HEK293 (cell line): ENCODE measurements around the gene GCNT2.

Experiments used
- CTCF ChIA-PET: fragments of 350-600 bp; formaldehyde crosslinking; extraction: SDS; loops from one replicate; lab custom pipeline; 2021; ENCODE audit warnings: antibody characterized with exemption; lab: Yijun Ruan, JAX
- POLR2A ChIA-PET: fragments of 300-600 bp; formaldehyde crosslinking; extraction: SDS; loops from one replicate; lab custom pipeline; 2020; ENCODE audit warnings: antibody characterized with exemption, inconsistent platforms; lab: Yijun Ruan, JAX
- H3K27ac ChIP-seq: fragments of 200-500 bp; sonication (Bioruptor generic); 2 replicates; pipeline ENCODE4 v1.5.1; 2014; ENCODE audit warnings: low read depth, low read length, control low read depth, inconsistent platforms; ENCODE audit errors: extremely low read depth
- H3K36me3 ChIP-seq, 2 experiments: fragments of 200-500 bp in 1 of 2; sonication (Bioruptor generic) in 1 of 2; 1 replicate in 1 of 2; 2 replicates in 1 of 2; pipeline ENCODE4 v1.5.1; 2014 to 2017; ENCODE audit warnings: inconsistent platforms in 2 of 2, low read length in 2 of 2; ENCODE audit not compliant: control insufficient read depth in 2 of 2, insufficient read depth in 1 of 2
- H3K4me1 ChIP-seq: fragments of 200-500 bp; sonication (Bioruptor generic); 2 replicates; pipeline ENCODE4 v1.5.1; 2014; ENCODE audit warnings: mild to moderate bottlenecking, low read length, inconsistent platforms; ENCODE audit not compliant: control insufficient read depth, insufficient read depth
- H3K4me3 ChIP-seq: 2 replicates; pipeline ENCODE4 v1.5.1; 2011; ENCODE audit warnings: low read depth, mild to moderate bottlenecking, control low read depth, low read length, moderate library complexity
- H3K9me3 ChIP-seq: fragments of 200-500 bp; sonication (Bioruptor generic); 2 replicates; pipeline ENCODE4 v1.5.1; 2014; ENCODE audit warnings: low read depth, low read length, inconsistent platforms; ENCODE audit not compliant: control insufficient read depth, insufficient read depth
- ATF2 ChIP-seq: fragments of 450-650 bp; formaldehyde crosslinking; IDR thresholded peaks from 2 replicates; pipeline ENCODE4 v1.5.1; 2016; ENCODE audit warnings: missing biosample characterization, missing genetic modification characterization, low read depth
- GLI2 ChIP-seq: fragments of 450-650 bp; formaldehyde crosslinking; IDR thresholded peaks from 2 replicates; pipeline ENCODE4; 2017; ENCODE audit warnings: missing biosample characterization, missing genetic modification characterization, low read depth, borderline replicate concordance
- SP3 ChIP-seq: fragments of 450-650 bp; formaldehyde crosslinking; IDR thresholded peaks from 2 replicates; pipeline ENCODE4 v1.5.1; 2016; ENCODE audit warnings: missing biosample characterization, missing genetic modification characterization
- ZBTB48 ChIP-seq: fragments of 450-650 bp; formaldehyde crosslinking; IDR thresholded peaks from 2 replicates; pipeline ENCODE4 v1.5.1; 2016; ENCODE audit warnings: missing biosample characterization, missing genetic modification characterization
- ZBTB7A ChIP-seq: fragments of 450-650 bp; formaldehyde crosslinking; IDR thresholded peaks from 2 replicates; pipeline ENCODE4 v1.5.1; 2016; ENCODE audit warnings: low read depth, missing biosample characterization, missing genetic modification characterization
- ZNF114 ChIP-seq: fragments of 450-650 bp; formaldehyde crosslinking; IDR thresholded peaks from 2 replicates; pipeline ENCODE4 v1.5.0; 2017; ENCODE audit warnings: missing biosample characterization, missing genetic modification characterization
- ZNF157 ChIP-seq: fragments of 450-650 bp; formaldehyde crosslinking; IDR thresholded peaks from 2 replicates; pipeline ENCODE4 v1.5.1; 2016; ENCODE audit warnings: missing biosample characterization, missing genetic modification characterization
- ZNF19 ChIP-seq: fragments of 450-650 bp; formaldehyde crosslinking; IDR thresholded peaks from 2 replicates; pipeline ENCODE4; 2016; ENCODE audit warnings: missing biosample characterization, missing genetic modification characterization, low read depth
- ZNF24 ChIP-seq: fragments of 450-650 bp; formaldehyde crosslinking; IDR thresholded peaks from 2 replicates; pipeline ENCODE4 v1.5.1; 2016; ENCODE audit warnings: missing biosample characterization, missing genetic modification characterization
- ZNF311 ChIP-seq: fragments of 450-650 bp; formaldehyde crosslinking; IDR thresholded peaks from 2 replicates; pipeline ENCODE4 v1.5.1; 2017; ENCODE audit warnings: missing biosample characterization, missing genetic modification characterization, borderline replicate concordance
- ZNF416 ChIP-seq: fragments of 450-650 bp; formaldehyde crosslinking; IDR thresholded peaks from 2 replicates; pipeline ENCODE4 v1.5.1; 2016; ENCODE audit warnings: missing biosample characterization, missing genetic modification characterization
- ZNF558 ChIP-seq: fragments of 450-650 bp; formaldehyde crosslinking; IDR thresholded peaks from 2 replicates; pipeline ENCODE4 v1.5.1; 2016; ENCODE audit warnings: missing biosample characterization, missing genetic modification characterization
- ZNF561 ChIP-seq: fragments of 450-650 bp; IDR thresholded peaks from 2 replicates; pipeline ENCODE4 v1.5.1; 2018; ENCODE audit warnings: missing biosample characterization, missing genetic modification characterization, borderline replicate concordance
- ZNF600 ChIP-seq: fragments of 450-650 bp; formaldehyde crosslinking; IDR thresholded peaks from 2 replicates; pipeline ENCODE4 v1.5.1; 2016; ENCODE audit warnings: missing biosample characterization, missing genetic modification characterization
- ZNF621 ChIP-seq: fragments of 450-650 bp; formaldehyde crosslinking; IDR thresholded peaks from 2 replicates; pipeline ENCODE4 v1.5.1; 2017; ENCODE audit warnings: missing biosample characterization, missing genetic modification characterization
- ZNF623 ChIP-seq: fragments of 450-650 bp; formaldehyde crosslinking; IDR thresholded peaks from 2 replicates; pipeline ENCODE4 v1.5.1; 2016; ENCODE audit warnings: missing biosample characterization, missing genetic modification characterization
- ZNF677 ChIP-seq: fragments of 450-650 bp; IDR thresholded peaks from 2 replicates; pipeline ENCODE4 v1.5.0; 2018; ENCODE audit warnings: missing biosample characterization, mild to moderate bottlenecking, missing genetic modification characterization, moderate library complexity
- ZNF747 ChIP-seq: fragments of 450-650 bp; formaldehyde crosslinking; IDR thresholded peaks from 2 replicates; pipeline ENCODE4 v1.5.1; 2016; ENCODE audit warnings: missing biosample characterization, missing genetic modification characterization
- ZNF768 ChIP-seq: fragments of 450-650 bp; formaldehyde crosslinking; IDR thresholded peaks from 2 replicates; pipeline ENCODE4 v1.5.1; 2018; ENCODE audit warnings: missing biosample characterization, mild to moderate bottlenecking, missing genetic modification characterization
- ZNF777 ChIP-seq: fragments of 450-650 bp; formaldehyde crosslinking; IDR thresholded peaks from 2 replicates; pipeline ENCODE4 v1.5.1; 2017; ENCODE audit warnings: missing biosample characterization, missing genetic modification characterization, borderline replicate concordance
- ZNF785 ChIP-seq: fragments of 450-650 bp; formaldehyde crosslinking; IDR thresholded peaks from 2 replicates; pipeline ENCODE4 v1.5.1; 2016; ENCODE audit warnings: missing biosample characterization, missing genetic modification characterization
- ZNF792 ChIP-seq: fragments of 450-650 bp; formaldehyde crosslinking; IDR thresholded peaks from 2 replicates; pipeline ENCODE4 v1.5.1; 2016; ENCODE audit warnings: missing biosample characterization, missing genetic modification characterization
- ZSCAN18 ChIP-seq: fragments of 450-650 bp; formaldehyde crosslinking; IDR thresholded peaks from 2 replicates; pipeline ENCODE4 v1.5.1; 2016; ENCODE audit warnings: missing biosample characterization, missing genetic modification characterization
- TF ChIP-seq, protein P1 (sequence below): fragments of 450-650 bp; IDR thresholded peaks from 2 replicates; pipeline ENCODE4 v1.5.1; 2018; ENCODE audit warnings: missing biosample characterization, mild to moderate bottlenecking, missing genetic modification characterization
- TF ChIP-seq, protein P2 (sequence below): sonication (generic); formaldehyde crosslinking; IDR thresholded peaks from 2 replicates; pipeline ENCODE4 v1.8.1; 2022; ENCODE audit warnings: mild to moderate bottlenecking, moderate library complexity, missing genetic modification reagents
- TF ChIP-seq, protein P3 (sequence below): fragments of 450-650 bp; formaldehyde crosslinking; IDR thresholded peaks from 2 replicates; pipeline ENCODE4 v1.5.1; 2016; ENCODE audit warnings: missing biosample characterization, missing genetic modification characterization

Gene GCNT2

DNA sequence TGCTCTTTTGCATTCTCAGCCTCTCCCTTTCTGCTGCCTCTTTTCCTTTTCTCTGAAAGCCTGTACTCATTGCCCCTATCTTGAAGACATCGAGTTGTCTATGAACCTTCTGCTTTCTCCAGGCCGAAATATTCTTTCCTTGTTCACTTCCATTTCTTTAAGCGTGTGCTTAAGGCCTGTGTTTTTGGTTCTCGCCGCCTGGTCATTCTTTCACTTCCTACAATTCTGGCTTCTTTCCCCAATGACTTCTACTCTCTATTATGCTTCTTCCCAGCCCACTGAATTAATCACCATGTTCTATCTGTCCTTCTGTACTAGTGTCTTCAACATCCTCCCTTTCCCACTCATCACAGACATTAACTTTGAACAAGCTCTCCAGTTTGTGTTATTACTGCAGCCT, 103.7 kb downstream of the GCNT2 start:
- H3K4me3 ChIP-seq: no peak overlapping the region
- TF ChIP-seq, protein P1, sequence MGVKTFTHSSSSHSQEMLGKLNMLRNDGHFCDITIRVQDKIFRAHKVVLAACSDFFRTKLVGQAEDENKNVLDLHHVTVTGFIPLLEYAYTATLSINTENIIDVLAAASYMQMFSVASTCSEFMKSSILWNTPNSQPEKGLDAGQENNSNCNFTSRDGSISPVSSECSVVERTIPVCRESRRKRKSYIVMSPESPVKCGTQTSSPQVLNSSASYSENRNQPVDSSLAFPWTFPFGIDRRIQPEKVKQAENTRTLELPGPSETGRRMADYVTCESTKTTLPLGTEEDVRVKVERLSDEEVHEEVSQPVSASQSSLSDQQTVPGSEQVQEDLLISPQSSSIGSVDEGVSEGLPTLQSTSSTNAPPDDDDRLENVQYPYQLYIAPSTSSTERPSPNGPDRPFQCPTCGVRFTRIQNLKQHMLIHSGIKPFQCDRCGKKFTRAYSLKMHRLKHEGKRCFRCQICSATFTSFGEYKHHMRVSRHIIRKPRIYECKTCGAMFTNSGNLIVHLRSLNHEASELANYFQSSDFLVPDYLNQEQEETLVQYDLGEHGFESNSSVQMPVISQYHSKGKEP (tag by site-specific recombination): no peak
- no peak for TF ChIP-seq ZNF157 (tag by site-specific recombination)
- no peak for TF ChIP-seq ZNF19 (tag by site-specific recombination)
- no peak for TF ChIP-seq GLI2 (tag by site-specific recombination)
- ChIA-PET POLR2A (no interaction called here), CTCF (interaction anchor here (0.6 kb wide), 3 partner anchors 12 to 615 kb away, joined by 3 to 4 read pairs (median 3); no protein-coding TSS in a partner anchor)
- H3K36me3 ChIP-seq: peaks cover 0 to 15% of the 10 kb centered on the region in 2 experiments; a peak in 1 of 3 replicates
- no peaks in the 10 kb centered on the region for H3K4me1 ChIP-seq
- H3K27ac ChIP-seq: no peak overlapping the region
- no peaks in the 10 kb centered on the region for H3K9me3 ChIP-seq

- Histone ChIP-seq H3K4me3 (no peak overlapping the region), H3K27ac (no peak overlapping the region), H3K4me1 (no peaks in the 10 kb centered on the region), H3K36me3 (peaks cover 0 to 15% of the 10 kb centered on the region in 2 experiments; a peak in 1 of 3 replicates), H3K9me3 (no peaks in the 10 kb centered on the region)
- TF ChIP-seq ZBTB48 (tag by site-specific recombination) (no peak), ZNF747 (tag by site-specific recombination) (no peak), ZNF777 (tag by site-specific recombination) (no peak), ZSCAN18 (tag by site-specific recombination) (no peak), ZNF677 (tag by site-specific recombination) (no peak), SP3 (no peak), ZNF768 (no peak), ZNF24 (tag by site-specific recombination) (no peak)
- TF ChIP-seq, protein P2, sequence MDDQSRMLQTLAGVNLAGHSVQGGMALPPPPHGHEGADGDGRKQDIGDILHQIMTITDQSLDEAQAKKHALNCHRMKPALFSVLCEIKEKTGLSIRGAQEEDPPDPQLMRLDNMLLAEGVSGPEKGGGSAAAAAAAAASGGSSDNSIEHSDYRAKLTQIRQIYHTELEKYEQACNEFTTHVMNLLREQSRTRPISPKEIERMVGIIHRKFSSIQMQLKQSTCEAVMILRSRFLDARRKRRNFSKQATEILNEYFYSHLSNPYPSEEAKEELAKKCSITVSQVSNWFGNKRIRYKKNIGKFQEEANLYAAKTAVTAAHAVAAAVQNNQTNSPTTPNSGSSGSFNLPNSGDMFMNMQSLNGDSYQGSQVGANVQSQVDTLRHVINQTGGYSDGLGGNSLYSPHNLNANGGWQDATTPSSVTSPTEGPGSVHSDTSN: no peak
- ChIA-PET CTCF (no interaction called here), POLR2A (no interaction called here)
Measured at GRCh38 chr6:10626154-10626741, 105.1 kb downstream of the GCNT2 start.

- ChIA-PET POLR2A (no interaction called here), CTCF (no interaction called here)
- H3K4me1 ChIP-seq: no peaks in the 10 kb centered on the region
- no peak for TF ChIP-seq ZNF114 (tag by site-specific recombination)
- no peak for TF ChIP-seq ZNF792 (tag by site-specific recombination)
- no peak for TF ChIP-seq ZBTB7A
- TF ChIP-seq ZNF621 (tag by site-specific recombination): no peak
- no peak for TF ChIP-seq ZNF558 (tag by site-specific recombination)
- TF ChIP-seq ZNF785 (tag by site-specific recombination): no peak
- no peak for TF ChIP-seq ZNF623 (tag by site-specific recombination)
- no peak for TF ChIP-seq ZNF600 (tag by site-specific recombination)
- TF ChIP-seq ZNF416: no peak
- no peak for TF ChIP-seq ATF2 (tag by site-specific recombination)
- no peak for TF ChIP-seq ZNF311
- TF ChIP-seq, protein P3, sequence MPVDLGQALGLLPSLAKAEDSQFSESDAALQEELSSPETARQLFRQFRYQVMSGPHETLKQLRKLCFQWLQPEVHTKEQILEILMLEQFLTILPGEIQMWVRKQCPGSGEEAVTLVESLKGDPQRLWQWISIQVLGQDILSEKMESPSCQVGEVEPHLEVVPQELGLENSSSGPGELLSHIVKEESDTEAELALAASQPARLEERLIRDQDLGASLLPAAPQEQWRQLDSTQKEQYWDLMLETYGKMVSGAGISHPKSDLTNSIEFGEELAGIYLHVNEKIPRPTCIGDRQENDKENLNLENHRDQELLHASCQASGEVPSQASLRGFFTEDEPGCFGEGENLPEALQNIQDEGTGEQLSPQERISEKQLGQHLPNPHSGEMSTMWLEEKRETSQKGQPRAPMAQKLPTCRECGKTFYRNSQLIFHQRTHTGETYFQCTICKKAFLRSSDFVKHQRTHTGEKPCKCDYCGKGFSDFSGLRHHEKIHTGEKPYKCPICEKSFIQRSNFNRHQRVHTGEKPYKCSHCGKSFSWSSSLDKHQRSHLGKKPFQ (tag by site-specific recombination): no peak
- TF ChIP-seq ZNF561 (tag by site-specific recombination): no peak
- TF ChIP-seq, all 188 proteins: peak for 0
- H3K27ac ChIP-seq: no peak overlapping the region
- peaks cover 0 to 15% of the 10 kb centered on the region in 2 experiments; a peak in 1 of 3 replicates for H3K36me3 ChIP-seq
- no peak overlapping the region for H3K4me3 ChIP-seq
- H3K9me3 ChIP-seq: no peaks in the 10 kb centered on the region
Measured at GRCh38 chr6:10627800-10628199, 106.6 kb downstream of the GCNT2 start.
